Fibroblast of skin of left quadriceps (primary cell): ENCODE results near the gene PPDPF.
A peak's percentile ranks its signal among the peaks of the same experiment; 100 is the strongest.
"Not testable (repeated sequence)": the region's sequence is repeated elsewhere in the genome, so short reads cannot be mapped to it uniquely, and the experiment has no call there.

Source experiments
- DNase-seq, 2 experiments: peaks; one replicate each; pipeline ENCODE4 v3.0.0-alpha.2; 2013; ENCODE audit warnings: low read depth in 2 of 2

Gene PPDPF

DNA sequence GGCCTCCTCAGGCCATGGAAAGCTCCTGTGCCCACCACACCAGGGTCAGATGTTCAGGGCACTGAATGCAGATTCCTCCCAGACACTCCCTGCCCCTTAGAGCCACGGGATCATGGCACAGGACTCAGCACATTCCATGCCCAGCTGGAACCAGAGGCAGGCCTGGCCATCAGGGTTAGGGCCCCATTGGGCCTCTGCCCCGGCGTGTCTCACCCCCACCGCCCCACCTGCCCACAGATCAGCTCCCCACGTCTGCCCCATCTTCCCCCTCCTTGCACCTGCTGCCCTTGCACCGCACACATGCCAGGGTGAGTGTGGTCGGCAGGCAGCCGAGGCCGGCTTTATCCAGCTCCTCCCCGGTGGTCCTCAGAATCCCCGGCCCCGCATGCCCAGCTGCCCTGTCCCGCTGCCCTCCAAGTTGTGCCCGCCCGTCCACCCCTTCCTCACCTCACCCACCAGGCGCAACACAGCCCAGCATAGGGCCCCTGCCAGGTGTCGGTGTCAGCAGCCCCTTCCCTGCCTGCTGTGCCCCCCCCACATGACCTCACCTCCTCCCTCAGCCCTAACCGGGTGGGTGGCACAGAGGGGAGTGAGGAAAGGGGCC is 29.2 kb downstream of the PPDPF start:
- DNase-seq, result no peak

DNA sequence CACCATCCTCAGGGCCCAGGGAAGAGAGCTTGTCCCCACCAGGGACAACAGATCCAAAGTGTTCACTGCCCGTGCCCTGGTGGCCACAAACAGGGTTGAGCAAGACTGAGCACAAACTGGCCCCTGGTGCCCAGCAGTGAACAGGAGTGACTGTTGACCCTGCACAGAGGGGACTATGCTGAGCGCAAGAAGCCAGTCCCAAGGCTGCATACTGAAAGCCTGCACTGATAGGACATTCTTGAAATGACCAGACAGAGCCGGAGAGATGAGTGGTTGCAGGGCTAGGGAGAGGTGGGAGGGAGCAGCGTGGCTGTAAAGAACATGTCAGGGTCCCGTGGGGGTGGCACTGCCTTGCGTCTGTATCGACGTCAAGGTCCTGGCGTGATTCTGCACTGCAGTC is 30.5 kb downstream of the PPDPF start:
- DNase-seq, result no peak

DNA sequence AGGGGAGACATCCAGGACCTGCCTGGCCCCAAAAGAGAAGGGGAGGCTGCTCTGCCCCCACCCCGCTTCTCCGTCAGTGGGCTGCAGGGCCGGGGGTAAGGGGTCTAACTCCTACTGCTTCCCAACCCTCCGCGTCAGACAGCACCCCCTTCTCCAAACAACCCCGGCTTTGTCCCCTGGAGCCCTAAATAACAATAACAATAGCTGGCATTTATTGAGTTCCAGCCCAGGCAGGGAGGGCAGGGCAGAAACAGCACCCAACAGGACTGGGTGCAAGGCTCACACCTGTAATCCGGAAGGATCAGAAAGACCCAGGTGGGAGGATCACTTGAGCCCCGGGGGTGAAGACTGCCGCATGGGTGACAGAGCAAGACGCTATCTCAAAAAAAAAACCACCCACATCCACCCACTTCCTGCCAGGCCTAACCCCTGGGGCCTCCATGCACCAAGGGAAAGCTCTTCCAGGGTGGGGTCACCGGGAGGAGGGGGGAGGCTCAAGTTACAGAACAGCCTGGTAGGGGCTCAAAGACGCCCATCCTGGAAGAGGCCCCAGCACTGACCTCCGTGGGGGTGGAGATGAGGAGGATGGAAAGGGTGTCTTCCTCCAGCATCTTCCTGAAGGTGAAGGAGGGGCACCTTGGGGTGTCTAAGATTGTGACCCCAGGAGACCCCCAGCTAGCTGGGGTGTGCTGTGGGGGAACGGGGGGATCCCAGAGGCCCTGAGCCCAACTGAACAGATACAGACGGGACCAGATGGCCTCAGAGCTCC is 32.1 kb downstream of the PPDPF start:
- no peak for DNase-seq

DNA sequence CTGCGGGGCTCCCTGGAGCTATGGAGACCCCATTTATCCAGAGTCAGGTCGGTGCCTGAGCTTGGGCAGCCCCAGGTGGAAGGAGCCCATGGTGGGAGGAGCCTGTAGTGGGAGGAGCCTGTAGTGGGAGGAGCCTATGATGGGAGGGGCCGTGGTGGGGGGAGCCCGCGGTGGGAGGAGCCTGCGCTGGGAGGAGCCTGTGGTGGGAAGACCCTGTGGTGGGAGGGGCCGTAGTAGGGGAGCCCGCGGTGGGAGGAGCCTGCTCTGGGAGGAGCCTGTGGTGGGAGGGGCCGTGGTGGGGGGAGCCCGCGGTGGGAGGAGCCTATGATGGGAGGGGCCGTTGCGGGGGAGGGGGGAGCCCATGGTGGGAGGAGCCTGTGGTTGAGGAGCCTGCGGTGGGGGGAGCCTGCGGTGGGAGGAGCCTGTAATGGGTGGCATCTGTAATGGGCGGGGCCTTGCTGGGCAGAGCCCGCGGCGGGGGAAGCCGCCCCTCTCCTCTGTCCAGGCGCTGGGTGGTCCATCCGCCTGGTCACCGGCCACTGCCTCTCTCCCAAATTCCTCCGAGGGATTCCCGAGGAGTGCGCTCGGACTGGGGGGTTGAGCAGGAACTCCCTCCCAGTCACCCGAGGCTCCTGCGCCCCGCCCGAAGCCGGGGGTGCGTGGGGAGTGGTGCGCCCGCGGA is 32.8 kb downstream of the PPDPF start:
- DNase-seq, result peak; percentile 58 to 63

DNA sequence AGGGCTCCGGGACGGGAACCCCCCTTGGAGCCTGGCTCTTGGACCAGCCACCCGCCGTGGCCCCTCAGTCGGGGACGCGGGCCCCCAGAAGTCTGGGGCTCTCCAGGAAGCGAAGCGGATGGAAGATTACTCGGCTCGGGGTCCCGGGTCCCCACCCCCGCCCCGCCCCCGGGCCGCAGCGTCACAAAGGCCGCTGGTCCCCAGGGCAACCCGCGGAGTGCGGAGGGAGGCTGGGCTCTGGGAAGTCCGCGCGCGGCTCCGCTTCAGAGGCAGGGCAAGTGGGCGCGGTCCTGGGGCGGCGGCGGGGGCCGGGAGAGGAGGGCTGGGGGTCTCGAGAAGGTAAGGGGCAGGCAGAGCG is 33.3 kb downstream of the PPDPF start, which contains the start of gene FNDC11:
Gene FNDC11, plus strand, starts transcription at position 227 of the 358 bp plus-strand sequence. CDS start 1,505 bp downstream, outside the sequence.
- DNase-seq, result no peak

DNA sequence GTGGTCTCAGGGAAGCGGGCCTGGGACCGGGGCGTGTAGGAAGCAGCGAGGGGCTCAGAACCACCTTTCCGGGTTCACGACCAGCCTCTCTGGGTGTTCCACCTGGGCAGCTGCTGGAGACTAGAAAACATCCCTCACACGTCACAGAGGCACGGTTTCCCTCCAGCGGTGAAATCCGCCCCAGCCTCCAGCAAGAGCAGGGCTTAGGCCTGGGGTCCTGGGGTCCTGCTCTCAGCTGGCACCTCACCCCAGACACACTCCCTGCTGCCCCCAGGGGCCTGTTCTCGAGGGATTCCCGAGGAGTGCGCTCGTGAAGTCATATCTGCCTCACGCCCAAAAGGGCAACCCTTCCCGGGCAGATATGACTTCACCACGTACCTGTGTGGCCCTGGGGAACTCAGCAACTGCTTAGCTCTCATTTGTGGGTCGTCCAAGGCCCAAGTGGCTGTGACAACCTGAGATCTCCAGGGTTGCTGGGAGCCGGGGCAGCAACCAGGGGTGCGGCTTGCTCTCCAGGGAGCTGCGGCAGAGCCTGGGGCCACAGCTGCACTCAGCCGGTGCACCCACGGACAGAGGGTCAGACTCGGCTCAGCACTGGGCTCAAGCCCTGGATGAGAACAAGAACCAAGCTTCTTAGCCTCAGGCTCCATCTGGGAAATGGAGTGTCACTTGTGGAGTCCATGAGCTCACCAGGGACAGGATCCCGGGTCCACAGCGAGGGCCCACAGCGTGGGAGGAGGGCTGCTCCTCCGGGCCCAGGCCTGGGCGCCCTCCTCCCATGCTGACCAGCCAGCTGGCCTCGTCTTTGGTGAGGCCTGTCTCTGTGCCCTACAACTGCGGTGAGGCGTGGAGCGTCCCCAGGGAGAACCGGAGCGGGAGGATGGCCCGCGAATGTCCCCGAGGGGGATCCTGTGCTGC is 34.1 kb downstream of the PPDPF start:
- DNase-seq, result no peak

DNA sequence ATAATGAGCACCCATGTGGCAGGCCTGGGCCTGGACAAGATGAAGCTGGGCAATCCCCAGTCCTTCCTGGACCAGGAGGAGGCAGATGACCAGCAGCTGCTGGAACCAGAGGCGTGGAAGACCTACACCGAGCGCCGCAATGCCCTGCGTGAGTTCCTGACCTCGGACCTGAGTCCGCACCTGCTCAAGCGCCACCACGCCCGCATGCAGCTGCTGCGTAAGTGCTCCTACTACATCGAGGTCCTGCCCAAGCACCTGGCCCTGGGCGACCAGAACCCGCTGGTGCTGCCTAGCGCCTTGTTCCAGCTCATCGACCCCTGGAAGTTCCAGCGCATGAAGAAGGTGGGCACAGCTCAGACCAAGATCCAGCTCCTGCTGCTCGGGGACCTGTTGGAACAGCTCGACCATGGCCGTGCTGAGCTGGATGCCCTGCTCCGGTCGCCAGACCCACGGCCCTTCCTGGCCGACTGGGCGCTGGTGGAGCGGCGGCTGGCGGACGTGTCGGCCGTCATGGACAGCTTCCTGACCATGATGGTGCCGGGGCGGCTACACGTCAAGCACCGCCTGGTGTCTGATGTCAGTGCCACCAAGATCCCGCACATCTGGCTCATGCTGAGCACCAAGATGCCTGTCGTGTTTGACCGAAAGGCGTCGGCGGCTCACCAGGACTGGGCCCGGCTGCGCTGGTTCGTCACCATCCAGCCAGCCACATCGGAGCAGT is 35.3 kb downstream of the PPDPF start:
- no peak for DNase-seq

DNA sequence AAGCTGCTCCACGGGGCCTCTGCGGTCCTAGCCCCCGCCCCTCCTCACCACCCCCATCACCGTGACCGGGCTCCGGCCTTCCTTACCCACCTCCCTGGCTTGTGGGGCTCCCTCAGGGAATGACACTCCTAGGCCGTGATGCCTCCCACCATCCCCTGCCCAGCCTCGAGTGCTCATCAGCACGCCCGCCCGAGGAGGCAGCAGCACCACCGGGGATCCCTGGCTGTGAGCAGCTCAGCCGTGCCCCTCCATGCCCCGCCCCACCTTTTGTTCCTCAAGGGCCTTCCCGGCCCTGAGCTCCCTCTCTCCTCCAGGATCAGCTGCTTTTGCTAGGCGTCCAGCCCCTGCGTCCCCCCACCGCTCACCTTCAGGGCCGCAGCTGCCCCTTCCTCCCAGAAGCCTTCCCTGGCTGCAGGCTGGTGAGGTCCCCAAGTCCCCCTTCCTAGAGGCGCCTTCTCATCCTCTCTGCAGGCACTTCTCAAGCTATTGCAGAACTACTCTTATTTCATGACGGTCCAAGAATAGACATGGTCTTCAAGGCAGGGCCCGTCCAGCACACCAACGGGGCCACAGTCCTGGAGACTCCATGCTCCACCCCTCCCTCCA is 36.4 kb downstream of the PPDPF start:
- DNase-seq, result no peak

DNA sequence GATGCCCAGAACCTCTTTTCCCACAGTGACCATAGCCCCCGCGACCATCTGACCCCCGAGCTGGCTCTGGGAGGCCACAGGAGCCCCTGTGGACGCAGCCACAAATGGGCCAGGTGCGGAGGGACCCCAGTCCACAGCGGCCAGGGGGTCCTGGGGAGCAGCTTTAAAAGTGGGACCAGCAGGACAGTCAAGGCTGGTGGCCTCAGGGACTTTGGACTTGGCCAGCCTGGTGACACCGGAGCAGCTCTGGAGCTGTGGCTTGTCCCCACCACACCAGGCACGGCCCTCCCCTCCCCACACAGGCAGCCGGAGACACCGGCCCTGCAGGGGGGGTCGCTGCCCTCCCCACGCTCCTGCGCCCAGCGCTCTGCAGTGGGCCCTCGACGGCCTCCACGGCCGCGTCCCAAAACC is 36.9 kb downstream of the PPDPF start:
- DNase-seq, result no peak

DNA sequence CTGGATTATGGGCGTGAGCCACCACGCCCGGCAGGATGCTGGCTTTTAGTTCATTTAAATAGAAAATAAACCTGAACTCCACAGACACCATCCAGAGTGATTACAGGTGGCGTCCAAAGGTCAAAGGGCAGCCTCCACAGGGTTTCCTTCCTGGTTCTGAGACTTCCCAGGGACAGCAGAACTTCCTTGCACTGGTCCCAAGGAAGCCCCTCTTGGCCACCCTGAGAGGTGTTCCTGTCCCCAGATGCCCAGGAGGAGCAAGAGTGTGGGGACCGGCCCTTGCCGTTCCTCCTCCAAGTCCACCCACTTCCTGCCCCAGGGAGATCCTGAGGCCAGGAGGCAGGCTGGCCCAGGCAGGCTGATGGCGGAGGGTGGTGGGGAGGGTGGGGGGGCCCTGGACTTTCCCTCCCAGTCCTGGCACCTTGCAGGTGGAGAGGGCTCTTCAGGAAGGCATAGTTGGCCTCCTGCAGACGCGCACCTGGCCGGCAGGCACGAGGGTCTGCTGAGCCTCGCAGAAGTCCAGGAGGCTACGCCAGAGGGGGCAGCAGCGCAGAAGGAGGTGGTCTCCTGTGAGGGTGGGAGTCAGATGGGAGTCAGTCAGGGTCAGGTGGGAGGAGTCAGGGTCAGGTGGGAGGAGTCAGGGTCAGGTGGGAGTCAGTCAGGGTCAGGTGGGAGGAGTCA is 38.4 kb downstream of the PPDPF start:
- no peak for DNase-seq

DNA sequence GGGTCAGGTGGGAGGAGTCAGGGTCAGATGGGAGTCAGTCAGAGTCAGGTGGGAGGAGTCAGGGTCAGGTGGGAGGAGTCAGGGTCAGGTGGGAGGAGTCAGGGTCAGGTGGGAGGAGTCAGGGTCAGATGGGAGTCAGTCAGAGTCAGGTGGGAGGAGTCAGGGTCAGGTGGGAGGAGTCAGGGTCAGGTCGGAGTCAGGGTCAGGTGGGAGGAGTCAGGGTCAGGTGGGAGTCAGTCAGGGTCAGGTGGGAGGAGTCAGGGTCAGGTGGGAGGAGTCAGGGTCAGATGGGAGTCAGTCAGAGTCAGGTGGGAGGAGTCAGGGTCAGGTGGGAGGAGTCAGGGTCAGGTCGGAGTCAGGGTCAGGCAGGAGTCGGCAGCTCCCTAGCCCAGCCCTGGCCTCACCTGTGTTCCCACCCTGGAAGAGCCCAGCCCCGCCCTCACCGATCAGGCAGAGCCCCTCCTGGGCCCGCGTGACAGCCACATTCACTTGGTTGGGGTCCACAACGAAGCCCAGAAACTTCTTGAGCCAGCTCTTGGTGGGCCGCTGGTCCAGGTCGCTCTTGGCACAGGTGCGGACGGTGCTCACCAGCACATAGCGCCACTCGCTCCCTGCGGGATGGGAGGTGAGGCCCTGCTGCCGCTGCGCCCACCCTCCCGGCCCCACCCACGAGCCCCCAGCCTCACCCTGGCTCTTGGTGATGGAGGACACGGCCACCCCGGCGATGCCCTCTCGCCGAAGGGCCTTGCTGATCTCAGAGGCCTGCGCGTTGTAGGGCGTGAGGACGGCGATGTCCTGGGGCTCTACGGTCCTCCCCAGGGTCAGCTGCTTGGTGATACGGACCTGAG is 39.1 kb downstream of the PPDPF start:
- DNase-seq, result not testable (repeated sequence)

DNA sequence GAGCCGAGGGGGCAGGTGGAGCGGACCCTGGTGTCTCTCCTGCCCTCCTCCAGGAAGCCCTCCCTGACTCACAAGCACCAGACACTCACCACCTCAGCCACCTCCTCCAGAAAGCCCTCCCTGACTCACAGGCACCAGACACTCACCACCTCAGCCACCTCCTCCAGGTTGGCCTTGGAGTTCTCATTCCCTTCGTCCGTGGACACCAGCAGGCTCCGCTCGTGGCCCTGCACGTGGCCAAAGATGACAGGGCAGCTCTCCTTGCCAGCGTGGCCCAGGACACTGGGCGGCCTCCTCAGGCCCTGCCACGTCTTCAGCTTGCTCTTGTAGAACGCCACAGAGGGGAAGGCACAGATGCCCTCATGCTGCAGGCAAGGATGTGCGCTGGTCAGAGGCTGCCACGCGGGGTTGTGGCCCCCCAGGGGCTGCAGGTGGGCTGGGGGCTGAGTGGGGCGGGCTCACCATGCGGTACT is 39.8 kb downstream of the PPDPF start:
- no peak for DNase-seq

DNA sequence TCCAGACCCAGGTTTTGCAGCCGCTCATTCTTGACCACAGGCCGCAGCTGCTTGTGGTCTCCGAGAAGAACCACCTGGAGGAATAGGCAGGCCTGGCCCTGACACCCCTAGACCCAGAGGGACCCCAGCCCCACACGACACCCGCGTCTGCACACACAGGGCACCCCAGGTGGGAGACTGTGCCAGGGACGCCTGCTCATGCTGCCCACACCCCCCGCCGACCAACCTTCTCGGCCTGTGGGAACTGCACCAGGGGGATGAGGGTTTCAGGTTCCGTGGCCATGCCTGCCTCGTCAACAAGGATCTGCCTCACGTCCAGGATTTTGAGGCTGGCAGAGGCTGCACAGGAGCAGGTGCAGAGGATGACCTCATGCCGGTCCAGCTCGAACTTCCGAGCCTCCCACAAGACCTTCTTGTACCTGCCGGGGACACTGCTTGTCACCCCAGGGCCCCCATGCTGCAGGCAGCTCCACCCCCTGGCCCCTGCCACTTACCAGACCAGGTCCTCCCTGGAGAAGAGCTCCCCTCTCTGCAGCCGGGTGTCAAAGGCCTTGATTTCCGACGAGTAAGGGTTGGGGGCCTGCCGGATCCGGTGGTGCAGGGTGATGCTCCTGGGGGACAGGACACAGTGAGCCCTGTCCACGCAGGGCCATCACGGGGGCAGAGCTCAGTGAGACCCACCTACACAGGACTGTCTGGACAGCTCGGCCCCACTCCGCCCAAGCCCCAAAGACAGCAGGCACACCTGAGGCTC is 40.5 kb downstream of the PPDPF start:
- no peak for DNase-seq

DNA sequence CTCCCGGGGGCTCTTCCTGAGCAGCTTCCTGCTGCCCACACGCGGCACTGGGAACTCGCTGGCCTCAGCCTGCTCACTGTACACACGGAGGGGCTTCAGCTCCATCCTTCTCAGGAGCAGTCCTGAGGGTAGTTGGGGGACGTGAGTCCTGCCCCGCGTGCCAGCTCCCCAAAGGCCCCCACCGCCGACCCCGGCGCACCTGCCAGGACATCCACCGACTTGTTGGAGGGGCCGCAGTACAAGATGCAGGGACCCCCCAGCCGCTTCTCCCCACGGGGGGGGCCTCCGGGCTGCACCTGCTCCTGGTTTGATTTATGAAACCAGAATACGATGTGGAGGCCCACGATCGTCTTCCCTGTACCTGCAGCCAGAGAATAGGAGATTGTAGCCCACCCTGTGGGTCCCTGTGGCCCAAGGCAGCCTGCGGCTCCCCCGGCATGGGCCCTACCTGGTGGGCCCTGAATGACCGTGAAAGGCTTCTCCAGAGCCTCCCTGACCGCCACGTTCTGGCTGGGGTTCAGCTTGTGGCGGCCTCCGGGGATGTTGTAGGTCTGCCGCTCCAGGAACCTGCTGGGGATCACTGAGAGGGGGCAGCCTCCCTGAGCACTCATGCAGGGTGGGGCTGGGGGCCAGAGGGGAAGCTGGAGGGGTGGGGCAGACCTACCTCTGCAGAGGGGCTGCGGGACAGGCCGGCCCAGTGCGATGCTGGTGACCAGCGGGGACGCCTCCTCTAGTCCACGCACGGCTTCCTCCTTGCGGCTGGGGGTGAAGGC is 41.2 kb downstream of the PPDPF start:
- no peak for DNase-seq

DNA sequence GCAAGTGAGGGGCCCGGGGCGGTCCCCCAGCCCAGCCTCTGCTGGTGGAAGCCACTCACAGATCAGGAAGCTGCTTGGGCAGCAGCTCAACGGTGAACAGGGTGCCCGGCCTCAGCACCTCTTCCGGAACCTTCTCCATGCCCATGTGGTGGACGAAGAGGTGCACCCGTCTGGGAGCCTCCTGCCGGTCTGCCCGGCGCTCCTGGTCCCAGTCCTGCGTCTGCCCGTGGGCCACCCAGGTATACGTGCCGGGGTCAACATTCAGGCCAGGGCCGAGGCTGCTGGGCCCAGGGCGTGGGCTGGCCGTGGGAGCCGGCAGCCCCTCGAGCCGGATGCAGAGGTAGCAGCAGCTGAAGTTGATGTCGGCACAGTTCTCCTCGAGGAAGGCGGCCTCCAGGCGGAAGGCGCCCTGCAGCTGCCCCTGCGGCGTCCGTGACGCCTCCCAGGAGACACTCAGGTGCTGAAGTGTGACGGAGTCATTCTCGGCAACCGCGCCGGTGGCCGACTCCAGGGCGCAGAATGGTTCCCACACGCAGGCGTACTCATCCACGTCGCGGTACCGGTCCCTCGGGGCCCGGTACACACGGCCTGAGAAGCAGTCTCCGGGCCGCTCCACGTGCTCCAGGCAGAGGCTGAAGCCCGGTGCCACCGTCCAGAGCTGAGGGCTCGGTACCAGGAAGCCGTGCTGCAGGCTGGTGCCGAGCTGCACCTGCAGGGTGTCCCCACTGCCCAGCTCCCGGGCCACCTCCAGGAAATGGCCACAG is 42.1 kb downstream of the PPDPF start:
- no peak for DNase-seq

DNA sequence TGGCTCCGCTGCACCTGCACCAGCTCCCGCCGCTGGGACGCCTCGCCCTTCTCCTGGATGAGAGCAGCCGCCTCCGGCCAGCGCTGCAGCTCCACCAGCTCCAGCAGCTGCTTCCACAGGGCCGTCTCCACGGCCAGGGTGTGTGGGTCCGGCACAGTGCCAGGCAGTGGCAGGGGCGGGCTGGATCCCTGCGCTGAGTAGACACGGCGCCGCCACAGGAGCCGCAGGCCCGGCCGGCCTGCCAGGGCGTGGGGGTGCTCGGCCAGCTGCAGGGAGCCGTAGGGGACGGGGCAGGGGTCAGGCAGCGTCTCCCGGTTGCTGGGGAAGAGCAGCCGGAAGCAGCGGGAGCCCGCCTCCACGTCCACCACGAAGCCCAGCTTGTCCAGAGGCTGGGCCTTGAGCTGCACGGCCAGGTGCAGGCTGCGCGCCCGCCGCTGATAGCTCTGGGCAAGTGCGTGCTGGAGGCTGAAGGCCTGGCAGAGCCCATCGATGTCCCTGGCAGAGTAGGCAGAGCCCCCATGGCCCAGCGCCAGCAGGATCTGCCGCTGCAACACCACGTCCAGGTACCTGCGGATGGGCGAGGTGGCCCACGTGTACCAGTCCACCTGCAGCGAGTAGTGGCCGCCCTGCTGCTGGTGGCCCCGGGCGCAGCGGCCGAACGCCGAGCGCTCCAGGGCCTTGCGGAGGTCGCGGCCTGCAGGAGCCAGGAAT is 42.8 kb downstream of the PPDPF start:
- DNase-seq, result no peak
